Amygdala (tissue), 56 donors: ENCODE results near the gene POLR2F.
A peak's percentile ranks its signal among the peaks of the same experiment; 100 is the strongest.
"Not testable (repeated sequence)": the region's sequence is repeated elsewhere in the genome, so short reads cannot be mapped to it uniquely, and the experiment has no call there.

ENCODE experiments used
- DNase-seq, 56 donors: peaks; one replicate each; lab custom pipeline; 2025; lab: John Stamatoyannopoulos, UW

Gene POLR2F

GRCh38 chr22:37947142-37947795, 6.2 kb upstream of the POLR2F start:
- not testable (repeated sequence) for DNase-seq

- no peak for DNase-seq
Observed at GRCh38 chr22:37951305-37951704, 2.2 kb upstream of the POLR2F start.

- not testable (repeated sequence) for DNase-seq
Observed at GRCh38 chr22:37952629-37953028, 870 bp upstream of the POLR2F start.

GRCh38 chr22:37953062-37953436, 450 bp upstream of the POLR2F start:
- DNase-seq, result peak in 2 of 56 donors; percentile 59 to 62

GRCh38 chr22:37954686-37955085, 1.2 kb downstream of the POLR2F start:
- DNase-seq, result no peak

GRCh38 chr22:37955825-37956397, 2.4 kb downstream of the POLR2F start:
- DNase-seq, result not testable (repeated sequence)

GRCh38 chr22:37957232-37957631, 3.7 kb downstream of the POLR2F start:
- no peak for DNase-seq

- no peak for DNase-seq
Observed at GRCh38 chr22:37959231-37959825, 5.8 kb downstream of the POLR2F start.

GRCh38 chr22:37961062-37961461, 7.6 kb downstream of the POLR2F start:
- DNase-seq, result no peak

- no peak for DNase-seq
Observed at GRCh38 chr22:37965940-37966664, 12.6 kb downstream of the POLR2F start.

- DNase-seq, result no peak
Observed at GRCh38 chr22:37967147-37967546, 13.6 kb downstream of the POLR2F start.

GRCh38 chr22:37967637-37968451, 14.3 kb downstream of the POLR2F start:
- DNase-seq, result peak in 5 of 56 donors; percentile 31 to 43 (median 32)

- DNase-seq, result peak in 48 of 56 donors; percentile 21 to 88 (median 64)
Observed at GRCh38 chr22:37968452-37969251, 15.2 kb downstream of the POLR2F start.

- no peak for DNase-seq
Observed at GRCh38 chr22:37970864-37971263, 17.4 kb downstream of the POLR2F start.

GRCh38 chr22:37971475-37972434, 18.3 kb downstream of the POLR2F start:
- DNase-seq, result peak in 3 of 56 donors; percentile 31 to 39 (median 39)

- peak in 6 of 56 donors; percentile 22 to 80 (median 43) for DNase-seq
Observed at GRCh38 chr22:37972527-37972926, 19.0 kb downstream of the POLR2F start.

GRCh38 chr22:37973271-37974170, 20.0 kb downstream of the POLR2F start:
- no peak for DNase-seq
